ENCODE data around the gene ALDH1L2. TPM values are rescaled to one million over a fixed set of nuclear protein-coding genes. Genes with fewer than 3 reads are reported as not detected.
A peak's percentile ranks its signal among the peaks of the same experiment; 100 is the strongest.

The ALDH1L2 gene
- total RNA-seq, 2 donors from 2014 or later = 1.3 to 2.2 TPM

- TF ChIP-seq CTCF (IDR thresholded peaks at IDR 0.05) = no peak
- Histone ChIP-seq H3K27me3 (no peaks in the 10 kb centered on the region), H3K4me3 (peak overlapping the region; percentile 18), H3K27ac (no peak overlapping the region), H3K4me1 (peaks cover 7% of the 10 kb centered on the region), H3K36me3 (no peaks in the 10 kb centered on the region), H3K9me3 (no peaks in the 10 kb centered on the region), H3K9ac (ENCODE audit: low read depth in 2 of 2, low read length in 2 of 2) (peak overlapping the region in 1 of 2 donors; percentile 51)
- intact Hi-C loops (cut with DNase I) = no loop called here
- no peak for DNase-seq
Measured at GRCh38 chr12:105109465-105110212, 25.4 kb upstream of the ALDH1L2 start.

GRCh38 chr12:105107494-105108371 lies 23.5 kb upstream of the ALDH1L2 start, which contains the start of gene WASHC4:
TSS of gene WASHC4 (plus strand) at chr12:105107731. CDS start at chr12:105107801, 70 bp downstream.
- H3K9ac ChIP-seq (ENCODE audit: low read depth in 2 of 2, low read length in 2 of 2) = peak within 1 kb of the TSS; percentile 89 to 93
- peak; percentile 97 for DNase-seq
- H3K36me3 ChIP-seq = no peaks in the 10 kb centered on the region
- no peaks in the 10 kb centered on the region for H3K27me3 ChIP-seq
- H3K4me3 ChIP-seq = peak within 1 kb of the TSS; percentile 92
- H3K4me1 ChIP-seq = peaks cover 7% of the 10 kb centered on the region
- peak within 1 kb of the TSS; percentile 100 for H3K27ac ChIP-seq
- H3K9me3 ChIP-seq = no peaks in the 10 kb centered on the region
- TF ChIP-seq CTCF (IDR thresholded peaks at IDR 0.05) = no peak
- intact Hi-C loops (cut with DNase I) = no loop called here

- no peak for DNase-seq
Measured at GRCh38 chr12:105107171-105107493, 22.9 kb upstream of the ALDH1L2 start.

GRCh38 chr12:105106621-105107020 lies 22.4 kb upstream of the ALDH1L2 start:
- H3K9me3 ChIP-seq = no peaks in the 10 kb centered on the region
- H3K4me3 ChIP-seq = peak overlapping the region; percentile 92
- no peaks in the 10 kb centered on the region for H3K27me3 ChIP-seq
- H3K4me1 ChIP-seq = no peaks in the 10 kb centered on the region
- H3K9ac ChIP-seq (ENCODE audit: low read depth in 2 of 2, low read length in 2 of 2) = peak overlapping the region in 1 of 2 donors; percentile 89
- DNase-seq = no peak
- TF ChIP-seq CTCF (IDR thresholded peaks at IDR 0.05) = no peak
- no peaks in the 10 kb centered on the region for H3K36me3 ChIP-seq
- H3K27ac ChIP-seq = no peak overlapping the region
- intact Hi-C loops (cut with DNase I) = no loop called here

More at GRCh38 chr12:105107171-105107493, 22.9 kb upstream of the ALDH1L2 start:
- TF ChIP-seq CTCF (IDR thresholded peaks at IDR 0.05) = no peak
- H3K36me3 ChIP-seq = no peaks in the 10 kb centered on the region
- H3K4me3 ChIP-seq = peak overlapping the region; percentile 92
- H3K4me1 ChIP-seq = peaks cover 3% of the 10 kb centered on the region
- intact Hi-C loops (cut with DNase I) = no loop called here
- peak overlapping the region; percentile 53 to 89 for H3K9ac ChIP-seq (ENCODE audit: low read depth in 2 of 2, low read length in 2 of 2)
- H3K27ac ChIP-seq = peak overlapping the region; percentile 100
- H3K27me3 ChIP-seq = no peaks in the 10 kb centered on the region
- no peaks in the 10 kb centered on the region for H3K9me3 ChIP-seq

- H3K9me3 ChIP-seq = no peaks in the 10 kb centered on the region
- no peak for TF ChIP-seq CTCF (IDR thresholded peaks at IDR 0.05)
- no peaks in the 10 kb centered on the region for H3K4me1 ChIP-seq
- no peak for DNase-seq
- H3K9ac ChIP-seq (ENCODE audit: low read depth in 2 of 2, low read length in 2 of 2) = no peak overlapping the region
- no peaks in the 10 kb centered on the region for H3K36me3 ChIP-seq
- H3K4me3 ChIP-seq = no peak overlapping the region
- intact Hi-C loops (cut with DNase I) = no loop called here
- H3K27me3 ChIP-seq = no peaks in the 10 kb centered on the region
- H3K27ac ChIP-seq = no peak overlapping the region
Measured at GRCh38 chr12:105104762-105105161, 20.5 kb upstream of the ALDH1L2 start.

Data from colonic mucosa (tissue), 4 donors.